ENCODE results near the gene SEPTIN6. TPM values are rescaled to one million over a fixed set of nuclear protein-coding genes. Genes with fewer than 3 reads are reported as not detected.

Gene SEPTIN6
- total and polyA plus RNA-seq, 2 of the 13 experiments (the other 11 are each of a cell fraction or from before 2014, with no cell fraction given): 21.7 to 38.3 TPM

- H3K4me3 ChIP-seq (replicated peaks in 1 of 3; ENCODE audit: insufficient read depth in 1 of 3, low read depth in 2 of 3, low read length in 3 of 3): no peak overlapping the region
- BruUV-seq (replicated peaks): no TSS peak
- 87% methylated on average over 15 of the region's 17 CpGs for WGBS (ENCODE audit: low lambda C conversion rate)
- no peaks in the 10 kb centered on the region for H4K20me1 ChIP-seq (ENCODE audit: insufficient read depth, low read length)
- H3K4me1 ChIP-seq (ENCODE audit: insufficient read depth, low read length): no peaks in the 10 kb centered on the region
- no peak overlapping the region for H3K9ac ChIP-seq (ENCODE audit: insufficient read depth, low read depth, low read length)
- H3K27me3 ChIP-seq (ENCODE audit: control insufficient read depth in 1 of 2, insufficient read depth in 2 of 2, low read length in 2 of 2): no peaks in the 10 kb centered on the region
- H2AFZ ChIP-seq (ENCODE audit: low read length): no peak overlapping the region
- H3K79me2 ChIP-seq (ENCODE audit: insufficient read depth, low read length): no peaks in the 10 kb centered on the region
- CTCF ChIA-PET (ENCODE audit: low intra/inter-chr PET ratio, low total read pairs): no interaction called here
- POLR2A ChIA-PET: no interaction called here
- ATAC-seq (no peak), DNase-seq (ENCODE audit: low spot score) (no peak), FAIRE-seq (no peak)
- peaks cover 0 to 2% of the 10 kb centered on the region in 2 experiments; a peak in 1 of 5 replicates for H3K36me3 ChIP-seq (replicated peaks in 1 of 2; ENCODE audit: control insufficient read depth in 1 of 2, insufficient read depth in 2 of 2, low read length in 2 of 2)
- in situ Hi-C loops (cut with HindIII; ENCODE audit: extremely low pct_ligation_motif_present, low pct_unique_long_range_greater_than_20kb) (no loop called here), intact Hi-C loops (cut with micrococcal nuclease; ENCODE audit: unreplicated experiment) (no loop called here)
- H3K4me2 ChIP-seq (ENCODE audit: low read depth, low read length): no peak overlapping the region
- H3K9me3 ChIP-seq (ENCODE audit: low read length): no peaks in the 10 kb centered on the region
- no peak overlapping the region for H3K27ac ChIP-seq (ENCODE audit: extremely low read length, insufficient read depth, low read length)
- no peak for TF ChIP-seq ZFP36 (IDR thresholded peaks at IDR 0.05; ENCODE audit: borderline replicate concordance, low read depth, low read length, partially characterized antibody)
- TF ChIP-seq MIER2 (CRISPR knock-in tag; IDR thresholded peaks at IDR 0.05): no peak
- TF ChIP-seq ZFAT (CRISPR knock-in tag; conservative IDR thresholded peaks at IDR 0.05): no peak
- TF ChIP-seq, protein P1, sequence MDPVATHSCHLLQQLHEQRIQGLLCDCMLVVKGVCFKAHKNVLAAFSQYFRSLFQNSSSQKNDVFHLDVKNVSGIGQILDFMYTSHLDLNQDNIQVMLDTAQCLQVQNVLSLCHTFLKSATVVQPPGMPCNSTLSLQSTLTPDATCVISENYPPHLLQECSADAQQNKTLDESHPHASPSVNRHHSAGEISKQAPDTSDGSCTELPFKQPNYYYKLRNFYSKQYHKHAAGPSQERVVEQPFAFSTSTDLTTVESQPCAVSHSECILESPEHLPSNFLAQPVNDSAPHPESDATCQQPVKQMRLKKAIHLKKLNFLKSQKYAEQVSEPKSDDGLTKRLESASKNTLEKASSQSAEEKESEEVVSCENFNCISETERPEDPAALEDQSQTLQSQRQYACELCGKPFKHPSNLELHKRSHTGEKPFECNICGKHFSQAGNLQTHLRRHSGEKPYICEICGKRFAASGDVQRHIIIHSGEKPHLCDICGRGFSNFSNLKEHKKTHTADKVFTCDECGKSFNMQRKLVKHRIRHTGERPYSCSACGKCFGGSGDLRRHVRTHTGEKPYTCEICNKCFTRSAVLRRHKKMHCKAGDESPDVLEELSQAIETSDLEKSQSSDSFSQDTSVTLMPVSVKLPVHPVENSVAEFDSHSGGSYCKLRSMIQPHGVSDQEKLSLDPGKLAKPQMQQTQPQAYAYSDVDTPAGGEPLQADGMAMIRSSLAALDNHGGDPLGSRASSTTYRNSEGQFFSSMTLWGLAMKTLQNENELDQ (CRISPR knock-in tag; IDR thresholded peaks at IDR 0.05; ENCODE audit: borderline replicate concordance): no peak
- no peak for TF ChIP-seq TFDP2 (CRISPR knock-in tag; IDR thresholded peaks at IDR 0.05)
- no peak for TF ChIP-seq HDAC6 (IDR thresholded peaks at IDR 0.05; ENCODE audit: low read depth, low read length)
- TF ChIP-seq ZIK1 (CRISPR knock-in tag; IDR thresholded peaks at IDR 0.05; ENCODE audit: borderline replicate concordance, low read depth): no peak
- no peak for TF ChIP-seq PLRG1 (conservative IDR thresholded peaks at IDR 0.05)
- TF ChIP-seq ELF3 (CRISPR knock-in tag; IDR thresholded peaks at IDR 0.05): no peak
- TF ChIP-seq ZUFSP (CRISPR knock-in tag; IDR thresholded peaks at IDR 0.05; ENCODE audit: borderline replicate concordance): no peak
- no peak for TF ChIP-seq ZNF740 (CRISPR knock-in tag; IDR thresholded peaks at IDR 0.05)
- TF ChIP-seq RFX3 (CRISPR knock-in tag; IDR thresholded peaks at IDR 0.05): no peak
- no peak for TF ChIP-seq MED13 (CRISPR knock-in tag; IDR thresholded peaks at IDR 0.05)
- TF ChIP-seq ATM (IDR thresholded peaks at IDR 0.05; ENCODE audit: borderline replicate concordance): no peak
- TF ChIP-seq RBAK (CRISPR knock-in tag; IDR thresholded peaks at IDR 0.05): no peak
- TF ChIP-seq, protein P2, sequence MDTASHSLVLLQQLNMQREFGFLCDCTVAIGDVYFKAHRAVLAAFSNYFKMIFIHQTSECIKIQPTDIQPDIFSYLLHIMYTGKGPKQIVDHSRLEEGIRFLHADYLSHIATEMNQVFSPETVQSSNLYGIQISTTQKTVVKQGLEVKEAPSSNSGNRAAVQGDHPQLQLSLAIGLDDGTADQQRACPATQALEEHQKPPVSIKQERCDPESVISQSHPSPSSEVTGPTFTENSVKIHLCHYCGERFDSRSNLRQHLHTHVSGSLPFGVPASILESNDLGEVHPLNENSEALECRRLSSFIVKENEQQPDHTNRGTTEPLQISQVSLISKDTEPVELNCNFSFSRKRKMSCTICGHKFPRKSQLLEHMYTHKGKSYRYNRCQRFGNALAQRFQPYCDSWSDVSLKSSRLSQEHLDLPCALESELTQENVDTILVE (CRISPR knock-in tag; IDR thresholded peaks at IDR 0.05): no peak
- TF ChIP-seq PTBP1 (IDR thresholded peaks at IDR 0.05; ENCODE audit: low read depth, low read length, poor library complexity, severe bottlenecking): no peak
Measured at GRCh38 chrX:119647552-119648420, 45.2 kb downstream of the SEPTIN6 start.

All from HepG2 (cell line).